Subcutaneous adipose tissue (tissue), 4 donors: Measurements from ENCODE around the gene DTD1. TPM values are rescaled to one million over a fixed set of nuclear protein-coding genes. Genes with fewer than 3 reads are reported as not detected.

Source experiments
- CTCF ChIP-seq: fragments of 450-650 bp; IDR thresholded peaks from one replicate; pipeline ENCODE4 v1.5.1; 2016; ENCODE audit warnings: low read depth, mild to moderate bottlenecking, control low read depth, antibody characterized with exemption, moderate library complexity
- total RNA-seq, 4 donors: library from RNA; depleted of rRNA; stranded (reverse); fragments of >200 nt; gene quantifications; one replicate each; pipeline ENCODE4 v1.1.0, GENCODE V29; 2016

Gene DTD1
- total RNA-seq, 4 donors from 2014 or later, result 15.8 to 31.3 (median 28.7) TPM

DNA sequence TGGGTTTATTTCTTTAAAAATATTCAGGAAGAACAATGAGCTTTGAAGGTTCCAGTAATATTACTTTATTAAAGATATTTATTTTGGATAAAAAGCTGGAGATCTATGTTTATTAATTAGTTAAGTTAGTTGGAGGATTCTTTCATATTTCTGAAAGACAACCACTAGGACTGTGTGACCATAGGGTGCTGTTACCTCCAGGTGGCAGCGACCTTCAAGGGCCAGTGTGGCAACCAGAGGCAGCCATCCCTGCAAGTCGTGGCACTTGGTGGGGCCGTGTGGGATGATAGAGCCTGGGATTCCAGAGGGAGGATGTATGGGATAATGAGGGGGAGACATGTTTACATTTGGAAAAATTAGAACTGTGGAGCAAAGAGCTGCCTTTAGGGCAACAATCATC is 130.3 kb downstream of the DTD1 start:
- TF ChIP-seq CTCF, result no peak

DNA sequence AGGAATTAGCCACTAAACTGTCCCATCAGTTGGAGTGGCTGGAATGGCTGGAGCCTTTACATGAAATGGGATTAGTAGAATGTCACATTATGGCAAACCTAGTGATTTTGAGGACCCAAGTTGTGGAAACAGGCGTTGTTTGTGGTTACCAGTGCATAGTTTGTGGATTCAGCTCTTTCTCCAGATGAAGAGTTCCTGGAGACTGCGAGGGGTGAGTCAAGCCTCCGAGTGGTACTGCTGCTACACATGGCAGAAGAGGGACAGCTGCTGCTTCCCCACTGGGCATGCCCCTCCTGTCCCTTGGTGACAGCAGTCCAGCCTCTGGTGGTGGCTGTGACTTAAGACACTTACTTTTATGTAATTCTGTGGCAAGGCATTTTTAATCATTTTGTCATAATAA is 131.6 kb downstream of the DTD1 start:
- TF ChIP-seq CTCF, result no peak

- no peak for TF ChIP-seq CTCF
Observed at GRCh38 chr20:18721551-18722115, 133.8 kb downstream of the DTD1 start.

DNA sequence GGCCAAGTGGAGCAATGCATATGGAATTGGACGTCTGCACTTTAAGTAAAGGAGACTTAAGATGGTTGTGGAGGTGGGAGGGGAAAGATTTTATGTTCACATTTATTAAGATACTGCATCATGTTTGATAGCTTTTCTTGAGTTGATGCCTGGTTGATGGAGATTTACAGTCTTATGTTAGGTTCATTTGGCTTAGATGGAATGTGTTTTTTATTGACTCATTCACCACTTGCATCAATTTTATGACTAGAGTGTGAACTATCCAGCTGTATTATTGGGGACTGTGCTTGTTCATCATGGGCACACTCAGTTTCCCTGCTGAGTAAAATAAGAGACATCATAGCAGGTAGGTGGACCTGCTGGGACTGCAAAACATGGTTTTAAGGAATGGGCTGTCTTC is 134.5 kb downstream of the DTD1 start:
- no peak for TF ChIP-seq CTCF

- TF ChIP-seq CTCF, result no peak
Observed at GRCh38 chr20:18724077-18724476, 136.2 kb downstream of the DTD1 start.

- TF ChIP-seq CTCF, result no peak
Observed at GRCh38 chr20:18724788-18725464, 137.1 kb downstream of the DTD1 start.

DNA sequence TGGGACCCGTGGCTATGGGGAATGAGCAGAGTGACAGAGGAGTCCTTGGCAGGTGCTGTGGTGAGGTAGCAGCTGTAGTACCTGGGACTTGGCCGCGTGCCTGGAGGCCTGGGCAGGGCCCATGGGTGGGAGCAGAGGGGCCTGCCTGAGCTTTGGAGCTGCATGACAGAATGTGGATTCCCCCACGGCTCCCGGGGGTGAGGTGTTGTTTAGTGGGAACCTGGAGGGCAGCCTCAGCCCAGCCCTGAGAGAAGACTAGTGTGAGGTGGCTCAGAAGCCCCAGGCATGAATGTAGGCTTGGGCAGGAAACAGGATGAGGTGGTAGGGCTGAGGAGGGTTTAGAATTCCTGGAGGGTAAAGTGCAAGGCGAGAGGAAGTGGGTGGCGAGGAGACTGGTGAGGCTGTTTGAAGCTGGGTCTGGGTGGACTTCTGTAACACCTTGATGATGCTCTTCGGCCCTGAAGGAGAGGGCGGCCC is 139.2 kb downstream of the DTD1 start:
- TF ChIP-seq CTCF, result no peak
